Right renal pelvis (tissue), 4 donors: Measurements from ENCODE around the gene TMEM185A. TPM values are rescaled to one million over a fixed set of nuclear protein-coding genes. Genes with fewer than 3 reads are reported as not detected.
"Not testable (repeated sequence)": the region's sequence is repeated elsewhere in the genome, so short reads cannot be mapped to it uniquely, and the experiment has no call there.

ENCODE experiments used
- DNase-seq, 4 donors: peaks; one replicate each; pipeline ENCODE4 v3.0.0-alpha.2; 2013; ENCODE audit warnings: low read depth in 4 of 4, low spot score in 3 of 4, missing footprints in 1 of 4
- polyA plus RNA-seq, 4 donors: library from polyadenylated mRNA; unstranded; fragments of 120-200 nt; gene quantifications; one replicate each; pipeline ENCODE4 v1.2.1, GENCODE V29; 2013; ENCODE audit not compliant: insufficient read length in 4 of 4

The TMEM185A gene
- polyA plus RNA-seq, 4 donors = 39.8 to 45.3 (median 41.5) TPM

GRCh38 chrX:149563359-149563758 lies 68.2 kb downstream of the TMEM185A start:
- no peak for DNase-seq

GRCh38 chrX:149555251-149555650 lies 76.3 kb downstream of the TMEM185A start:
- DNase-seq = not testable (repeated sequence)

- not testable (repeated sequence) for DNase-seq
These were observed 79.7 kb downstream of the TMEM185A start for GRCh38 chrX:149551939-149552248.

DNA sequence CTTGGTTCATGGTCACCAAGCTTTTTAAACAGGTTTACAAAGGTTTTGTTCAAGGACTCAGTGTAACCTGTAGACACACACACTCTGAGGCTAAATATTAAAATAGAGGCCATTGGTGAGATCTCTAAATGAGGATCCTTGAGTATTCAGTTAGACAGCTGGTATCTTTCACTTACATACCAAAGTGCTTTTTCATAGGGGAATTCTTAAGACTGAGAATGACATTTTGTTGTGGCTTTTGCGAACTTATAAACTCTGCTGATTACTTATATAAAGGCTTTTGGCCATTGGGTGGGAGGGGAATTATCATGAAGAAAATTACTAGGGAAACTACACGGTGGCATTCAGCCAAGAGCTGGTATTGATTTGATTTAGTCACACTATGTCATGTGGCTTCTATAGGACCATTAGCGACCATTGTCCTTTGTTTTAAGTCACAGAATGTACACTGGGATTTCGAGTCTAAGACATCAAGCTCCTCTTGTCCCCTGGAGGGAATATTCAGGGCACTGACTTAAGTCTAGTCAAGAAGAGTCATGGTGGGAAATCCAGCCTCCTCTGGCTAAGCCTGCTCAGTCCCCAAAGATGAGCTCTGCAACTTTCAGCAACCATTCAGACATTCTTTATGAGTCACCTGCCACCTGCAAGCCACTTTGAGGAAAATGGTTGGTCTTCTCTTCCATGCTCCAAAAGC lies 80.2 kb downstream of the TMEM185A start:
- DNase-seq = not testable (repeated sequence)

GRCh38 chrX:149550454-149550853 lies 81.1 kb downstream of the TMEM185A start:
- DNase-seq = not testable (repeated sequence)

DNA sequence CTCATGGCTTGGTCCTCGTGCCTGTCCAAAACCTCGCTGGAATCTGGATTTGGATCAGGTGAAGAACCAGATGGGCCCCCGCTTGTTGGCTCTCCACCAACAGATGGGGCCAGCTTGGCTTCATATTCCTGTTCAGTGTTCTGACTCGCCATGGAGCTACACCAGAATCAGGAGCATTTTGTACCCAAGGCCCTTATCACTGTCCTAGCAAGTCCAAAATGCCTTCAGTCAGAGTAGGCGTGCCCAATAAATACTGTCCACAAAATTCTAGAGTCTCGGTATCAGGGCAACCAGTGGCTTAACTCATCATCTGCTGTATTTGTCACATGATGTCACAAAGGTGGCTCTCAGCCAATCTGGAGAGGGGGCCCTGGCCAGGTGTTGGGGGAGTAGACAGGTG lies 81.9 kb downstream of the TMEM185A start, which contains the start of gene HSFX3:
Gene HSFX3 (minus strand): TSS at position 224 of the 400 bp plus-strand sequence. CDS start 72 bp downstream, at position 152.
- not testable (repeated sequence) for DNase-seq

DNA sequence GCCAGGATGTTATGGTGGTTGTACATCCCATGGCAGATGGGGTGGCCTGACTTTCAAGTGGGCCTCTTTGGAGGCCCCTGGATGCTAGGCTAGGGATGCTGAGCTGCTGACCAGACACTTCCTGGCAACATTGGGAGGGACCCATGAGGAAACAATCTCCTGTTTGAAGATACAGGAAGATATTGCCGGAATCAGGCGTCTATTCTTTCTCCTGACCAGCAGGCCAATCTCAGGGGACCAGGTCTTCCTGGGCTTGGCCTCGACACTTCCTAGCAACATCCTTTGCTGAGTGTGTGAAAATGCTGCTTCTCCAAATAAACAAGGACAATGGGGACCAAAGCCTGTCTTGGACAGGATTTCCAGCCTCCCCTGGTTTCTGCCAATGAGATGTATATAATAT lies 83.8 kb downstream of the TMEM185A start:
- not testable (repeated sequence) for DNase-seq

- DNase-seq = not testable (repeated sequence)
These were observed 84.6 kb downstream of the TMEM185A start for GRCh38 chrX:149546962-149547361.

Other genes with a start within 250 kb of the TMEM185A start
- 10 to 100 TPM; 32.2 to 36.8 (median 35.3) TPM for gene IDS, start 126.5 kb downstream of the TMEM185A start, polyA plus RNA-seq
- gene EOLA1, start 90.8 kb downstream of the TMEM185A start, polyA plus RNA-seq = 10 to 100 TPM; 18.9 to 21.4 (median 20.2) TPM
- gene HSFX3, start 81.9 kb downstream of the TMEM185A start, polyA plus RNA-seq = under 1 TPM in 1 of 4 donors, not detected in 3; 0.12 TPM
- gene MAGEA9B, start 44.3 kb downstream of the TMEM185A start, polyA plus RNA-seq = under 1 TPM in 1 of 4 donors, not detected in 3; 0.08 TPM
- 1 to 10 TPM in 1 of 4 donors, under 1 TPM in 3; 0.46 to 1.4 (median 0.49) TPM for gene HSFX2, start 36.5 kb downstream of the TMEM185A start, polyA plus RNA-seq
- not detected for gene MAGEA11, start 80.3 kb upstream of the TMEM185A start, polyA plus RNA-seq
- gene HSFX1, start 142.3 kb upstream of the TMEM185A start, polyA plus RNA-seq = 1 to 10 TPM; 2.0 to 2.2 (median 2.2) TPM
- not detected for gene MAGEA9, start 150.1 kb upstream of the TMEM185A start, polyA plus RNA-seq
- under 1 TPM in 3 of 4 donors, not detected in 1; 0.05 to 0.14 (median 0.10) TPM for gene MAGEA8, start 249.4 kb upstream of the TMEM185A start, polyA plus RNA-seq